K562 (cell line): Measurements from ENCODE around the gene BMP8B. TPM values are rescaled to one million over a fixed set of nuclear protein-coding genes. Genes with fewer than 3 reads are reported as not detected.
A peak's percentile ranks its signal among the peaks of the same experiment; 100 is the strongest.

Experiments
- ATAC-seq: fragments of 200-7000 bp; cut with Tn5 transposase; 3 replicates; pipeline ENCODE4 v1.9.1; 2020; ENCODE audit warnings: moderate library complexity
- BruUV-seq: library from RNA; stranded (reverse); fragments of 400-500 nt; replicated peaks from 2 replicates; lab custom pipeline; 2021; lab: Mats Ljungman, UMichigan
- CTCF ChIA-PET: fragments of 300-600 bp; formaldehyde crosslinking; extraction: SDS; loops from one replicate; lab custom pipeline; 2021; ENCODE audit warnings: low intra/inter-chr PET ratio; lab: Yijun Ruan, JAX
- POLR2A ChIA-PET: fragments of 300-600, 350-650 bp; sonication (Branson Sonifier 250); formaldehyde crosslinking; extraction: SDS; loops from one replicate; lab custom pipeline; 2021; ENCODE audit warnings: antibody characterized with exemption, inconsistent platforms; lab: Yijun Ruan, JAX
- DNase-seq, 4 experiments: peaks; one replicate each; pipeline versions ENCODE4 v3.0.0 to v3.0.0-alpha.2; 2011 to 2018; ENCODE audit warnings: low spot score in 3 of 4, mixed read lengths in 3 of 4; ENCODE audit errors: extremely low read depth in 1 of 4
- FAIRE-seq: peaks from 2 replicates; lab custom pipeline; 2011; peaks lifted over from hg19 to GRCh38; lab: Jason Lieb, UNC
- H2AFZ ChIP-seq: 2 replicates; pipeline ENCODE4 v1.6.0; 2011; ENCODE audit warnings: low read depth, low read length, control low read depth, inconsistent platforms
- H3K27ac ChIP-seq: fragments of 200-600 bp; 3 replicates; pipeline ENCODE4 v1.8.0; 2011; ENCODE audit warnings: low read depth, mild to moderate bottlenecking, control low read depth, inconsistent platforms, low read length, moderate library complexity, mixed read lengths; ENCODE audit errors: extremely low read depth
- H3K27me3 ChIP-seq, 2 experiments: fragments of 300-600 bp in 1 of 2; 2 replicates in 1 of 2; 3 replicates in 1 of 2; pipeline versions ENCODE4 v1.6.0 to v1.8.0; 2011; ENCODE audit warnings: inconsistent platforms in 2 of 2, low read length in 2 of 2, mild to moderate bottlenecking in 1 of 2, mixed read lengths in 1 of 2, moderate library complexity in 1 of 2; ENCODE audit not compliant: control insufficient read depth in 2 of 2, insufficient read depth in 2 of 2
- H3K36me3 ChIP-seq: fragments of 300-600 bp; 3 replicates; pipeline ENCODE4 v1.8.0; 2011; ENCODE audit warnings: mild to moderate bottlenecking, low read length, inconsistent platforms; ENCODE audit not compliant: control insufficient read depth, insufficient read depth
- H3K4me1 ChIP-seq, 2 experiments: fragments of 200-600 bp in 1 of 2; replicated peaks in 1 of 2; 2 replicates in 1 of 2; 3 replicates in 1 of 2; pipeline versions ENCODE4 v1.5.1 to v1.8.0; 2011; ENCODE audit warnings: inconsistent platforms in 2 of 2, low read length in 2 of 2, mild to moderate bottlenecking in 1 of 2, mixed read lengths in 1 of 2, moderate library complexity in 1 of 2; ENCODE audit not compliant: control insufficient read depth in 2 of 2, insufficient read depth in 2 of 2
- H3K4me2 ChIP-seq: 2 replicates; pipeline ENCODE4 v1.6.1; 2011; ENCODE audit warnings: low read length, control low read depth, inconsistent platforms, mixed read lengths; ENCODE audit not compliant: insufficient read depth
- H3K4me3 ChIP-seq: fragments of 200-600 bp; sonication (generic), shearing (Covaris generic); 2 replicates; pipeline ENCODE4 v1.5.1; 2016; ENCODE audit warnings: control low read depth, inconsistent platforms
- H3K79me2 ChIP-seq: fragments of 200-600 bp; 3 replicates; pipeline ENCODE4 v1.8.0; 2011; ENCODE audit warnings: low read length, inconsistent platforms; ENCODE audit not compliant: control insufficient read depth, insufficient read depth
- H3K9ac ChIP-seq, 2 experiments: 2 replicates each; pipeline versions ENCODE4 v1.6.0 to v1.6.1; 2011; ENCODE audit warnings: low read depth in 2 of 2, low read length in 2 of 2, control low read depth in 1 of 2, inconsistent platforms in 1 of 2, mild to moderate bottlenecking in 1 of 2, mixed read lengths in 1 of 2; ENCODE audit not compliant: insufficient read depth in 1 of 2
- H3K9me1 ChIP-seq: one replicate; pipeline ENCODE4 v1.6.0; 2011; ENCODE audit warnings: inconsistent platforms, mild to moderate bottlenecking, low read length, moderate library complexity; ENCODE audit not compliant: control insufficient read depth, insufficient read depth
- H3K9me3 ChIP-seq: replicated peaks from 2 replicates; pipeline ENCODE4 v1.5.1; 2011; ENCODE audit warnings: low read depth, low read length, inconsistent platforms; ENCODE audit not compliant: control insufficient read depth, insufficient read depth
- H4K20me1 ChIP-seq: replicated peaks from 2 replicates; pipeline ENCODE4 v1.6.1; 2011; ENCODE audit warnings: low read length, inconsistent platforms, mixed read lengths; ENCODE audit not compliant: control insufficient read depth, insufficient read depth
- EHMT2 ChIP-seq: fragments of 450-650 bp; IDR thresholded peaks from 2 replicates; pipeline ENCODE4 v1.6.1; 2018; ENCODE audit warnings: antibody characterized with exemption
- ERF ChIP-seq: fragments of 450-650 bp; formaldehyde crosslinking; IDR thresholded peaks from 2 replicates; pipeline ENCODE4 v1.4.0; 2020; ENCODE audit warnings: mild to moderate bottlenecking, mixed read lengths
- FIP1L1 ChIP-seq: fragments of 200-400 bp; formaldehyde crosslinking; IDR thresholded peaks from 2 replicates; pipeline ENCODE4 v1.6.1; 2018; ENCODE audit warnings: mild to moderate bottlenecking, low read depth, low read length; ENCODE audit not compliant: poor library complexity, severe bottlenecking
- HDAC6 ChIP-seq: IDR thresholded peaks from 2 replicates; pipeline ENCODE4 v1.6.1; 2012; ENCODE audit warnings: low read depth, mild to moderate bottlenecking, control low read depth, inconsistent platforms, low read length, moderate library complexity
- HOMEZ ChIP-seq: fragments of 250-450 bp; sonication (Bioruptor Pico); IDR thresholded peaks from 2 replicates; pipeline ENCODE4 v1.4.0; 2020; ENCODE audit warnings: mild to moderate bottlenecking, moderate library complexity
- LARP7 ChIP-seq: fragments of 450-650 bp; IDR thresholded peaks from 2 replicates; pipeline ENCODE4 v1.6.1; 2016
- MECOM ChIP-seq: fragments of 250-450 bp; sonication (Bioruptor Pico); IDR thresholded peaks from 2 replicates; pipeline ENCODE4 v1.8.0; 2022; ENCODE audit warnings: inconsistent platforms
- MED1 ChIP-seq: sonication (generic); formaldehyde crosslinking; IDR thresholded peaks from 2 replicates; pipeline ENCODE4 v1.8.1; 2023; ENCODE audit warnings: missing genetic modification reagents, borderline replicate concordance
- PRDM10 ChIP-seq: fragments of 450-650 bp; IDR thresholded peaks from 2 replicates; pipeline ENCODE4 v1.6.1; 2018; ENCODE audit not compliant: partially characterized antibody
- PTTG1 ChIP-seq: fragments of 450-650 bp; IDR thresholded peaks from 2 replicates; pipeline ENCODE4 v1.6.1; 2016; ENCODE audit warnings: low read depth, mild to moderate bottlenecking, missing genetic modification characterization, missing compliant biosample characterization
- RBM17 ChIP-seq: fragments of 200-400 bp; formaldehyde crosslinking; IDR thresholded peaks from 2 replicates; pipeline ENCODE4 v1.6.1; 2017; ENCODE audit warnings: low read depth, mild to moderate bottlenecking, low read length, borderline replicate concordance
- SRSF1 ChIP-seq: fragments of 200-400 bp; formaldehyde crosslinking; IDR thresholded peaks from 2 replicates; pipeline ENCODE4 v1.6.1; 2017; ENCODE audit warnings: mild to moderate bottlenecking, low read depth, low read length, moderate library complexity
- TAF7 ChIP-seq: fragments of 450-650 bp; IDR thresholded peaks from 2 replicates; pipeline ENCODE4 v1.6.1; 2016; ENCODE audit warnings: missing genetic modification characterization, missing compliant biosample characterization
- TSC22D4 ChIP-seq: fragments of 450-650 bp; IDR thresholded peaks from 2 replicates; pipeline ENCODE4 v1.6.1; 2016; ENCODE audit warnings: missing genetic modification characterization, missing biosample characterization, control low read depth
- WHSC1 ChIP-seq: IDR thresholded peaks from one replicate; pipeline ENCODE4 v1.6.1; 2012; ENCODE audit warnings: low read length, control low read depth, inconsistent platforms
- ZNF282 ChIP-seq: sonication (generic); formaldehyde crosslinking; IDR thresholded peaks from 2 replicates; pipeline ENCODE4 v1.8.1; 2023; ENCODE audit warnings: missing genetic modification reagents
- ZNF75A ChIP-seq: fragments of 450-650 bp; formaldehyde crosslinking; IDR thresholded peaks from 2 replicates; pipeline ENCODE4 v1.4.0; 2020; ENCODE audit warnings: mild to moderate bottlenecking
- whole genome bisulfite sequencing: fragments of 100-300 bp; shearing (Covaris generic); methylation state at CpG from one replicate; pipeline ENCODE4 v1.1.6; 2016; ENCODE audit warnings: low coverage, mixed read lengths; ENCODE audit not compliant: insufficient coverage; ENCODE audit errors: missing lambda C conversion rate; 5-methylcytosine and 5-hydroxymethylcytosine counted together
- in situ Hi-C: fragments of 300-500 bp; cut with MboI; formaldehyde crosslinking; loops from 4 replicates; pipeline ENCODE4 v1.15.0; 2018; ENCODE audit warnings: inconsistent platforms, mixed read lengths
- intact Hi-C: fragments of 100-400 bp; cut with micrococcal nuclease; formaldehyde crosslinking; loops from 2 replicates; pipeline ENCODE4 v1.14.2; 2022
- polyA plus RNA-seq, 8 experiments: library from polyadenylated mRNA; depleted of rRNA in 4 of 8; stranded (reverse) in 5 of 8; unstranded in 3 of 8; fragments of >200 nt; fragmentation: Nextera tagmentation in 2 of 8; fragmentation: Illumina TruSeq in 1 of 8; extraction: Ambion mirVana in 2 of 8; extraction: Trizol in 1 of 8; gene quantifications; 2 replicates each; pipeline versions ENCODE4 v1.2.1 to v1.2.3, GENCODE V29; 2011 to 2014; ENCODE audit warnings: inconsistent platforms in 1 of 8, missing spikeins in 1 of 8
- total RNA-seq, 7 experiments: library from RNA; depleted of rRNA in 6 of 7; stranded (reverse); fragments of >200 nt in 6 of 7; fragmentation: Illumina TruSeq in 2 of 7; extraction: Trizol in 2 of 7; gene quantifications; 2 replicates each; pipeline versions ENCODE4 v1.2.1 to v1.2.3, GENCODE V29; 2011 to 2021; ENCODE audit warnings: low replicate concordance in 1 of 7

BMP8B gene
- total and polyA plus RNA-seq, 9 of the 15 experiments (the other 6 are each of a cell fraction or from before 2014, with no cell fraction given) = 0.03 to 0.33 (median 0.14) TPM

DNA sequence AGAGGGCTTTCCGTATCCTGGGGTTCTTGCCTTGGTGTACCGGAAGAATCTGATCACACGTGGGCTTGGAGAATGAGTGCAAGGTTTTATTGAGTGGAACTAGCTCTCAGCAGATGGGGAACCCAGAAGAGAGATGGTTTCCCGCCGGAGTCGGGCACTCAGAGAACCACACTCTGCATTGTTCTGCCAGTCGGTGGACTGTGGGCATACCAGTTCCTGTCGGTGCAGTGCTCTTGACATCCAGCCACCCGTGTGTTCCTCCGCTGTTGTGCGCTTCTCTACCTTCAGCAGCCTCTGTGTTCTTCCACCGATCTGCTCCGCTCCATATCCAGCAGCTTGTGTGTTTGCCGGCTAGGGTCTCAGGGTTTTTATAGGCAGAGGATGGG, 60.7 kb downstream of the BMP8B start:
- no TSS peak for BruUV-seq
- intact Hi-C loops (no loop called here), in situ Hi-C loops (no loop called here)
- H3K27ac ChIP-seq = no peak overlapping the region
- POLR2A ChIA-PET = interaction anchor here (0.7 to 1.3 kb wide), 2 partner anchors 8 to 10 kb away, joined by 3 read pairs; no protein-coding TSS in a partner anchor
- peak overlapping the region in 1 of 2 experiments; percentile 14; a peak in 1 of 4 replicates for H3K9ac ChIP-seq
- no peak overlapping the region for H2AFZ ChIP-seq
- no peaks in the 10 kb centered on the region for H3K79me2 ChIP-seq
- 0 out of 2 replicates have a peak overlapping the region, but pooled peaks have one; percentile 17 for H3K4me2 ChIP-seq
- FAIRE-seq (no peak), DNase-seq (no peak)
- no peaks in the 10 kb centered on the region for H3K9me1 ChIP-seq
- no peaks in the 10 kb centered on the region for H3K36me3 ChIP-seq
- H3K4me3 ChIP-seq = no peak overlapping the region
- peaks cover 0 to 5% of the 10 kb centered on the region in 2 experiments; a peak in 2 of 5 replicates for H3K4me1 ChIP-seq
- H3K9me3 ChIP-seq = no peaks in the 10 kb centered on the region
- WGBS = 63% methylated on average over 14 of the region's 14 CpGs
- TF ChIP-seq PTTG1 = no peak
- no peak for TF ChIP-seq EHMT2
- no peak for TF ChIP-seq TSC22D4 (tag)
- TF ChIP-seq MECOM = no peak
- TF ChIP-seq ZNF75A (CRISPR knock-in tag) = no peak
- no peak for TF ChIP-seq HOMEZ (CRISPR knock-in tag)
- TF ChIP-seq HDAC6 = no peak
- TF ChIP-seq SRSF1 = no peak
- no peak for TF ChIP-seq RBM17
- TF ChIP-seq ZNF282 = no peak
- TF ChIP-seq FIP1L1 = no peak
- no peak for TF ChIP-seq MED1 (CRISPR knock-in tag)
- no peak for TF ChIP-seq PRDM10
- no peak for TF ChIP-seq LARP7
- TF ChIP-seq WHSC1 = no peak
- TF ChIP-seq ERF = no peak
- no peak for TF ChIP-seq TAF7 (tag)
- TF ChIP-seq, all 486 proteins: peak for 0
- H3K27me3 ChIP-seq = peaks cover 25 to 32% of the 10 kb centered on the region in 2 experiments
- CTCF ChIA-PET = no interaction called here
- ATAC-seq = no peak
- no peaks in the 10 kb centered on the region for H4K20me1 ChIP-seq
